ENCODE measurements around the gene DUS2.
"Not testable (repeated sequence)": the region's sequence is repeated elsewhere in the genome, so short reads cannot be mapped to it uniquely, and the experiment has no call there.

Gene DUS2

GRCh38 chr16:68083861-68084503, 60.9 kb downstream of the DUS2 start:
- TF ChIP-seq ZNF274 (IDR thresholded peaks at IDR 0.05; ENCODE audit: low read depth, low read length), result no peak
- no peak overlapping the region; the same call in 1 of the 2 replicates for H3K4me3 ChIP-seq (ENCODE audit: low read length)

GRCh38 chr16:68084504-68085258, 61.6 kb downstream of the DUS2 start:
- H3K4me3 ChIP-seq (ENCODE audit: low read length), result peak overlapping the region; percentile 80
- TF ChIP-seq ZNF274 (IDR thresholded peaks at IDR 0.05; ENCODE audit: low read depth, low read length), result no peak

- peak within 1 kb of the TSS; percentile 94 for H3K4me3 ChIP-seq (ENCODE audit: low read length)
- no peak for TF ChIP-seq ZNF274 (IDR thresholded peaks at IDR 0.05; ENCODE audit: low read depth, low read length)
Measured at GRCh38 chr16:68085259-68086071, 62.4 kb downstream of the DUS2 start, which contains the start of gene NFATC3. TSS of gene NFATC3 (plus strand) at chr16:68085370. CDS start at chr16:68085682, 312 bp downstream.

- no peak for TF ChIP-seq ZNF274 (IDR thresholded peaks at IDR 0.05; ENCODE audit: low read depth, low read length)
- H3K4me3 ChIP-seq (ENCODE audit: low read length), result peak overlapping the region; percentile 94
Measured at GRCh38 chr16:68086336-68086841, 63.3 kb downstream of the DUS2 start.

GRCh38 chr16:68086860-68087268, 63.8 kb downstream of the DUS2 start:
- no peak for TF ChIP-seq ZNF274 (IDR thresholded peaks at IDR 0.05; ENCODE audit: low read depth, low read length)
- H3K4me3 ChIP-seq (ENCODE audit: low read length), result peak overlapping the region; percentile 94; the same call in 1 of the 2 replicates

- TF ChIP-seq ZNF274 (IDR thresholded peaks at IDR 0.05; ENCODE audit: low read depth, low read length), result no peak
- H3K4me3 ChIP-seq (ENCODE audit: low read length), result peak overlapping the region; percentile 13; the same call in 1 of the 2 replicates
Measured at GRCh38 chr16:68087688-68088087, 64.6 kb downstream of the DUS2 start.

GRCh38 chr16:68088130-68088972, 65.3 kb downstream of the DUS2 start:
- peak overlapping the region; percentile 35 for H3K4me3 ChIP-seq (ENCODE audit: low read length)
- TF ChIP-seq ZNF274 (IDR thresholded peaks at IDR 0.05; ENCODE audit: low read depth, low read length), result no peak

GRCh38 chr16:68089067-68089466, 66.0 kb downstream of the DUS2 start:
- no peak overlapping the region; the same call in 1 of the 2 replicates for H3K4me3 ChIP-seq (ENCODE audit: low read length)
- no peak for TF ChIP-seq ZNF274 (IDR thresholded peaks at IDR 0.05; ENCODE audit: low read depth, low read length)

GRCh38 chr16:68090130-68090529, 67.0 kb downstream of the DUS2 start:
- no peak for TF ChIP-seq ZNF274 (IDR thresholded peaks at IDR 0.05; ENCODE audit: low read depth, low read length)
- H3K4me3 ChIP-seq (ENCODE audit: low read length), result no peak overlapping the region; the same call in 1 of the 2 replicates

- TF ChIP-seq ZNF274 (IDR thresholded peaks at IDR 0.05; ENCODE audit: low read depth, low read length), result no peak
- H3K4me3 ChIP-seq (ENCODE audit: low read length), result no peak overlapping the region
Measured at GRCh38 chr16:68090533-68090932, 67.4 kb downstream of the DUS2 start.

- H3K4me3 ChIP-seq (ENCODE audit: low read length), result no peak overlapping the region
- no peak for TF ChIP-seq ZNF274 (IDR thresholded peaks at IDR 0.05; ENCODE audit: low read depth, low read length)
Measured at GRCh38 chr16:68091380-68092261, 68.5 kb downstream of the DUS2 start.

- H3K4me3 ChIP-seq (ENCODE audit: low read length), result not testable (repeated sequence)
Measured at GRCh38 chr16:68092275-68092674, 69.2 kb downstream of the DUS2 start.
